Activated naive CD4-positive, alpha-beta T cell treated with anti-CD3 and anti-CD28 coated beads for 36 hours (primary cell): Measurements from ENCODE around the gene NLRC4. TPM values are rescaled to one million over a fixed set of nuclear protein-coding genes. Genes with fewer than 3 reads are reported as not detected.
"Not testable (repeated sequence)": the region's sequence is repeated elsewhere in the genome, so short reads cannot be mapped to it uniquely, and the experiment has no call there.

Source experiments
- CTCF ChIA-PET: fragments of 350-600 bp; sonication (Branson Sonifier 250); formaldehyde crosslinking; loops from one replicate; lab custom pipeline; 2021; ENCODE audit warnings: antibody characterized with exemption; lab: Charles Lee
- DNase-seq: peaks from one replicate; pipeline ENCODE4 v3.0.0-alpha.2; 2020
- H3K27ac Mint-ChIP-seq: one replicate; pipeline ENCODE4 v1.8.0; 2021; ENCODE audit warnings: mild to moderate bottlenecking, mixed read lengths
- H3K27me3 Mint-ChIP-seq: one replicate; pipeline ENCODE4 v1.8.0; 2021; ENCODE audit warnings: low read depth, mixed read lengths
- H3K36me3 Mint-ChIP-seq: one replicate; pipeline ENCODE4 v1.8.0; 2021; ENCODE audit warnings: low read depth, mixed read lengths
- H3K4me1 Mint-ChIP-seq: one replicate; pipeline ENCODE4 v1.8.0; 2021; ENCODE audit warnings: low read depth, mixed read lengths
- H3K4me3 Mint-ChIP-seq: one replicate; pipeline ENCODE4 v1.8.0; 2021; ENCODE audit warnings: mild to moderate bottlenecking, moderate library complexity, mixed read lengths
- H3K9me3 Mint-ChIP-seq: one replicate; pipeline ENCODE4 v1.8.0; 2021; ENCODE audit warnings: mixed read lengths
- intact Hi-C: fragments of 100-400 bp; cut with micrococcal nuclease; formaldehyde crosslinking; loops from one replicate; pipeline ENCODE4 v1.15.1; 2023
- total RNA-seq, 2 experiments: library from RNA; stranded (reverse); gene quantifications; one replicate each; pipeline ENCODE4 v1.2.3, GENCODE V29; 2021

NLRC4 gene, protein sequence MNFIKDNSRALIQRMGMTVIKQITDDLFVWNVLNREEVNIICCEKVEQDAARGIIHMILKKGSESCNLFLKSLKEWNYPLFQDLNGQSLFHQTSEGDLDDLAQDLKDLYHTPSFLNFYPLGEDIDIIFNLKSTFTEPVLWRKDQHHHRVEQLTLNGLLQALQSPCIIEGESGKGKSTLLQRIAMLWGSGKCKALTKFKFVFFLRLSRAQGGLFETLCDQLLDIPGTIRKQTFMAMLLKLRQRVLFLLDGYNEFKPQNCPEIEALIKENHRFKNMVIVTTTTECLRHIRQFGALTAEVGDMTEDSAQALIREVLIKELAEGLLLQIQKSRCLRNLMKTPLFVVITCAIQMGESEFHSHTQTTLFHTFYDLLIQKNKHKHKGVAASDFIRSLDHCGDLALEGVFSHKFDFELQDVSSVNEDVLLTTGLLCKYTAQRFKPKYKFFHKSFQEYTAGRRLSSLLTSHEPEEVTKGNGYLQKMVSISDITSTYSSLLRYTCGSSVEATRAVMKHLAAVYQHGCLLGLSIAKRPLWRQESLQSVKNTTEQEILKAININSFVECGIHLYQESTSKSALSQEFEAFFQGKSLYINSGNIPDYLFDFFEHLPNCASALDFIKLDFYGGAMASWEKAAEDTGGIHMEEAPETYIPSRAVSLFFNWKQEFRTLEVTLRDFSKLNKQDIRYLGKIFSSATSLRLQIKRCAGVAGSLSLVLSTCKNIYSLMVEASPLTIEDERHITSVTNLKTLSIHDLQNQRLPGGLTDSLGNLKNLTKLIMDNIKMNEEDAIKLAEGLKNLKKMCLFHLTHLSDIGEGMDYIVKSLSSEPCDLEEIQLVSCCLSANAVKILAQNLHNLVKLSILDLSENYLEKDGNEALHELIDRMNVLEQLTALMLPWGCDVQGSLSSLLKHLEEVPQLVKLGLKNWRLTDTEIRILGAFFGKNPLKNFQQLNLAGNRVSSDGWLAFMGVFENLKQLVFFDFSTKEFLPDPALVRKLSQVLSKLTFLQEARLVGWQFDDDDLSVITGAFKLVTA
- not detected for total RNA-seq

DNA sequence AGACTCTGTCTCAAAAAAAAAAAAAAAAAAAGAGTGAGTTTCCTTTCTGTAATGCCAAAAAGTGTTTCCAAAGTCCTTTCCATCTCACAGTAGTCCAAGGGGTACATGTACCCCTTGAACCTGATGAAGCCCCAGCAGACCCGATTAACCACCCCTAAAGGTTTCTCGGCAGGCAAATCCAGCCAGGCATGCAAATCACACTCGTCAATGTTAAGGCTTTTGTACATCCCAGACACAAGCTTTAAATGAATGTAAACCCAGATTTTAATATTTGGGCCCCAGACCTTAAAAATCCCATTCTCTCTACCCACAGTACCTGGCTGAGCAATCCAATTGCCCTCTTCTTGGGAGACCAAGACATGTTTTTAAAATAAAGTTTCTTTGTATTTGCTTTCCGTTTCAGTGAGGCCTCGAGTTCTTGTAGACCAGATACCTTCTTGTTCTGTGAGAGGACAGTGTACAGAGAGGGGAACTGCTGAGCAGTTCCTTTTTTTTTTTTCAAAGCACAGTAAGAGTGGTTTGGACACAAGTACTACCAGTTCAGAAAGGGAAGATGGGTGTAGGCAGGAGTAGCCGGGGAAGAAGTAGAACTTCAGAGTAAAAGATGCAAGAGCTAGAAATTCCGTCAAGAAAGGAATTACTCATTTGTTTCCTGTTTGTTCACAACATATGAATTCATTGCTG lies at the start of gene NLRC4:
TSS of gene NLRC4 (minus strand) at position 465 of the 684 bp plus-strand sequence. CDS start 8,111 bp downstream, outside the sequence.
- Mint-ChIP-seq H3K36me3 (no peaks in the 10 kb centered on the region), H3K4me1 (peaks cover 3% of the 10 kb centered on the region), H3K9me3 (no peaks in the 10 kb centered on the region), H3K4me3 (peak within 1 kb of the TSS; percentile 37), H3K27ac (peak within 1 kb of the TSS; percentile 51), H3K27me3 (no peaks in the 10 kb centered on the region)
- CTCF ChIA-PET = no interaction called here
- DNase-seq = no peak
- intact Hi-C loops = no loop called here

DNA sequence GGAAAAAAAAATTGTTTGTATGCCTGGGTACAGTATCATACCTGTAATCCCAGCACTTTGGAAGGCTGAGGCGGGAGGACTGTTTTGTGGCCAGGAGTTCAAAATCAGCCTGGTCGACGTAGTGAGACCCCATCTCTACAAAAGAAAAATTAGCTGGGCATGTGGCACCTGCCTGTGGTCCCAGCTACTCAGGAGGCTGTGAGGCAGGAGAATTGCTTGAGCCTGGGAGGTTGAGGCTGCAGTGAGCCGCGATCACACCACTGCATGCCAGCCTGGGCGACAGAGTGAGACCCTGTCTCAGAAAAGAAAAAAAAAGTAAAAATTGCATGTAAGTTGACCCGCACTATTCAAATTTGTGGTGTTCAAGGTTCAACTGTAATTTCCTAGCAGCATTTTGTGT lies 45.9 kb upstream of the NLRC4 start:
- Mint-ChIP-seq H3K36me3 (peaks cover 4% of the 10 kb centered on the region), H3K9me3 (no peaks in the 10 kb centered on the region), H3K27me3 (no peaks in the 10 kb centered on the region), H3K27ac (no peak overlapping the region), H3K4me1 (no peaks in the 10 kb centered on the region), H3K4me3 (no peak overlapping the region)
- no peak for DNase-seq
- intact Hi-C loops = no loop called here
- CTCF ChIA-PET = no interaction called here

- H3K9me3 Mint-ChIP-seq, H3K4me1 Mint-ChIP-seq, H3K4me3 Mint-ChIP-seq, DNase-seq, intact Hi-C loops, H3K27me3 Mint-ChIP-seq, H3K27ac Mint-ChIP-seq, CTCF ChIA-PET: not testable (repeated sequence)
- peaks cover 15% of the 10 kb centered on the region for H3K36me3 Mint-ChIP-seq
These were observed 29.4 kb upstream of the NLRC4 start for GRCh38 chr2:32293966-32294562.

GRCh38 chr2:32293493-32293892 lies 28.8 kb upstream of the NLRC4 start:
- intact Hi-C loops, H3K27ac Mint-ChIP-seq, H3K4me3 Mint-ChIP-seq, DNase-seq, H3K9me3 Mint-ChIP-seq, CTCF ChIA-PET, H3K27me3 Mint-ChIP-seq: not testable (repeated sequence)
- H3K4me1 Mint-ChIP-seq = peaks cover 13% of the 10 kb centered on the region
- H3K36me3 Mint-ChIP-seq = peaks cover 13% of the 10 kb centered on the region

- CTCF ChIA-PET = no interaction called here
- H3K27ac Mint-ChIP-seq = no peak overlapping the region
- H3K4me3 Mint-ChIP-seq = no peak overlapping the region
- DNase-seq = no peak
- H3K4me1 Mint-ChIP-seq = peaks cover 21% of the 10 kb centered on the region
- no peaks in the 10 kb centered on the region for H3K27me3 Mint-ChIP-seq
- intact Hi-C loops = no loop called here
- peaks cover 2% of the 10 kb centered on the region for H3K9me3 Mint-ChIP-seq
- peaks cover 13% of the 10 kb centered on the region for H3K36me3 Mint-ChIP-seq
These were observed 27.1 kb upstream of the NLRC4 start for GRCh38 chr2:32291746-32292145.

DNA sequence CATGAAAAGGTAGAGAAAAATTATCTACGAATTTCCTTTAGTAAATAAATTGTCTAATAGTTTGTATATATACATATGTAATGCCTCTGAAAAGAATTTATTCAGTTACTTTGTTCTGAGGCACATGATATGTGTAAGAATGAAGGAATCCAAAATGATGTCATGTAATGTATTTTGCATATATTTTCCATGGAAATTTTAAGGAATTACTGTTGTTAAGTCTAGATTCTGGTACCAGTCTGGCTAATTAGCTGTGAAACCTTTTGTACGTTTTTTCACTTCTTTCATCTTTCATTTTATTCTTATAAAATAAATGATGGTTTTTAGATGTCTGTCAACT lies 25.3 kb upstream of the NLRC4 start:
- H3K27me3 Mint-ChIP-seq = no peaks in the 10 kb centered on the region
- intact Hi-C loops = no loop called here
- peaks cover 7% of the 10 kb centered on the region for H3K36me3 Mint-ChIP-seq
- no peak overlapping the region for H3K4me3 Mint-ChIP-seq
- peaks cover 28% of the 10 kb centered on the region for H3K4me1 Mint-ChIP-seq
- no peak overlapping the region for H3K27ac Mint-ChIP-seq
- DNase-seq = no peak
- H3K9me3 Mint-ChIP-seq = peaks cover 2% of the 10 kb centered on the region
- CTCF ChIA-PET = no interaction called here

- Mint-ChIP-seq H3K4me3 (no peak overlapping the region), H3K4me1 (peaks cover 33% of the 10 kb centered on the region), H3K27me3 (no peaks in the 10 kb centered on the region), H3K9me3 (peaks cover 2% of the 10 kb centered on the region), H3K27ac (peak overlapping the region; percentile 32), H3K36me3 (peaks cover 10% of the 10 kb centered on the region)
- intact Hi-C loops = no loop called here
- CTCF ChIA-PET = no interaction called here
- no peak for DNase-seq
These were observed 24.7 kb upstream of the NLRC4 start for GRCh38 chr2:32289165-32289999.

GRCh38 chr2:32284321-32284720 lies 19.6 kb upstream of the NLRC4 start:
- Mint-ChIP-seq H3K9me3 (no peaks in the 10 kb centered on the region), H3K27me3 (no peaks in the 10 kb centered on the region), H3K36me3 (peaks cover 20% of the 10 kb centered on the region), H3K4me1 (peaks cover 51% of the 10 kb centered on the region), H3K4me3 (no peak overlapping the region), H3K27ac (peak overlapping the region; percentile 37)
- CTCF ChIA-PET = no interaction called here
- intact Hi-C loops = no loop called here
- peak; percentile 29 for DNase-seq

DNA sequence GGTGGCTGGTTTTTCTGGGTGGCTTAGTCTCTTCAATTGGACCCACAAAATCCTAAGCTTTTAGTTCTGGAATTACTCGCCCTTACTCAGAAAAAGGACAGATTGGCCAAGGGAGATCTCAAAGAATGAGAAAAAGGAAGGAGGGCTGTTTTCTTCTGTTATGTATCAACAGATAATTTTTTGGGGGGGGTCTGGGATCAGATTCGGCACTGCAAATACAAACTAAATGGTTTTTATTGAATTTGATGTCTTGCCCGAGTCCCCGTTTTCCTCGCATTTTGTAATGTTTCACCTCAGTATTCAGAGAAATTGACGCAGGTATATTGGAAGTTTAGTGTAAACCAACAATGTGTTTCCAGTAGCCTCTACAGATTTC lies 13.8 kb upstream of the NLRC4 start:
- no peaks in the 10 kb centered on the region for H3K27me3 Mint-ChIP-seq
- peak overlapping the region; percentile 68 for H3K27ac Mint-ChIP-seq
- H3K4me3 Mint-ChIP-seq = peak overlapping the region; percentile 84
- peaks cover 13% of the 10 kb centered on the region for H3K36me3 Mint-ChIP-seq
- no peaks in the 10 kb centered on the region for H3K9me3 Mint-ChIP-seq
- H3K4me1 Mint-ChIP-seq = peaks cover 26% of the 10 kb centered on the region
- intact Hi-C loops = loop anchor here (10.0 kb wide), 1 partner anchor 316 kb away; no protein-coding TSS in a partner anchor
- CTCF ChIA-PET = no interaction called here
- no peak for DNase-seq

- peaks cover 22% of the 10 kb centered on the region for H3K4me1 Mint-ChIP-seq
- intact Hi-C loops = loop anchor here (1.0 to 10.0 kb wide), 6 partner anchors 7 to 317 kb away; partner anchors contain the start of genes BIRC6, MEMO1, SLC30A6 and SPAST
- no peaks in the 10 kb centered on the region for H3K9me3 Mint-ChIP-seq
- H3K4me3 Mint-ChIP-seq = peak within 1 kb of the TSS; percentile 84
- CTCF ChIA-PET = no interaction called here
- H3K27me3 Mint-ChIP-seq = no peaks in the 10 kb centered on the region
- peak; percentile 91 for DNase-seq
- peaks cover 9% of the 10 kb centered on the region for H3K36me3 Mint-ChIP-seq
- H3K27ac Mint-ChIP-seq = peak within 1 kb of the TSS; percentile 93
These were observed 13.2 kb upstream of the NLRC4 start, which contains the start of gene YIPF4 for GRCh38 chr2:32277674-32278477. TSS of gene YIPF4 (plus strand) at chr2:32277904. CDS start at chr2:32278156, 252 bp downstream.
